Activated CD4-positive, alpha-beta T cell treated with anti-CD3 and anti-CD28 coated beads, Interleukin-2, Interleukin-4, amounts not matched to agents 100 ng/mL and 50 ng/mL, durations not matched to agents 16 hours and 8 hours (primary cell): ENCODE measurements around the gene FDX2.
"Not testable (repeated sequence)": the region's sequence is repeated elsewhere in the genome, so short reads cannot be mapped to it uniquely, and the experiment has no call there.

Experiments
- DNase-seq: peaks from one replicate; pipeline ENCODE4 v3.0.0-alpha.2; 2020; ENCODE audit warnings: low spot score

The FDX2 gene

DNA sequence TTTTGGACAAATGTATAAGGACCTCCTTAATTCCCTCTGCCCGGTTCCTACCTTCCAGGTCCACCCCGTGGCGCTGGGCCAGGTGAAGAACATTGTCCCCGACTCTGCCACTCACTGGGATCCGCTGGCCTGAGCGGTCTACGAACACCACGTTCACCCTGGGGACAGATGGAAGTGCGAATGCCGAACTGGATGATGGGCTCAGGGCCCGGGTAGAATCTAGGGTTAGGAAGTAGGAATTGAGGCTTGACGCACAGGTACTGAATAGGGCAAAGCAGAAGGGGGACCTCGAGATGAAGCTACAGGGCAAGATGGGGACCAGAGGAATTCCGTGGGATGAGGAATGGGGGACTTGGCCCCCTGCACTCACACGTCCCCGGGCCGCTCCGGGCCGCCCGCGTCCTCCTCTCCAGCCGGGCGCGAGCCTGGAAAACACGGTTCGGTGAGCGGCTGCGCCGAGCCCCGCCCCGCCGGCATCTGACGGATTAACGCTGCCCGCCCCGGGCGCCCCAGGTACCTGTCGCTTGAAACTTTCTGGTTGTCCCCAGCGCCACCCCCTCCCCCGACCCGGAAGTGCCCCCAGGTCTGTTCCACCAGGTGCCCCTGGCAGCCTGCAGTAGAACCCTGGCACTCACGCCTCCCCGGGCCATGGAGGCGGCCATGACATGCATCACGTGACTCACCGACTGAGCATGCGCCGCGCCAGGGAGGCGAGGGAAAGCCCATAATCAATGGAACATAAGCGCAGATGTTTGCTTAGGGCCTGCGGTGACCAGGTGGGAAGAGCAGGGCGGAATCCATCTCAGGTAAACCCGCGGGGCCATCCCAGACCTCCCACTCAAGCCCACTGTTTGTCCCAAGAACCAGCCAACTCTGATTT lies at the start of gene FDX2:
FDX2 (minus strand) TSS at position 681 of the 880 bp plus-strand sequence; CDS start at position 662, 19 bp downstream.
- DNase-seq, result peak; percentile 92

DNA sequence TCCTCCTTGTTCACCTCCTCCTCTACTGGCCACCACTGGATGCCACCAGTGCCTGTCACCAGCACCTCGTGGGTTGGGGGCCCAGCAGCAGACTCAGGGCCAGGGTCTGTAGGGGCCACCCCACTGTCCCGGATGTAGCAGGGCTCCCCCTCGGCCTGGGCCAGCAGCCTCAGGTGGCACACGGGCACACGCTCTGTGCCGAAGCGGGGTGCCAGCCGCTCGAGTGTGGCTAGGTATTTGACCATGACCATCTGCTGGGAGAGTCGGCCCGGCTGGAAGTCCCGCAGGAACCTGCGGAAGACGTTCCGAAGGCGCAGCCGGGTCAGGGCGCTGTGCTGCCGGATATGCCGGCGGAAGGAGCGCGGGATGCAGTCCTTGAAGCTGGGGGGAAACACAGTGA lies 49.7 kb upstream of the FDX2 start:
- DNase-seq, result no peak

DNA sequence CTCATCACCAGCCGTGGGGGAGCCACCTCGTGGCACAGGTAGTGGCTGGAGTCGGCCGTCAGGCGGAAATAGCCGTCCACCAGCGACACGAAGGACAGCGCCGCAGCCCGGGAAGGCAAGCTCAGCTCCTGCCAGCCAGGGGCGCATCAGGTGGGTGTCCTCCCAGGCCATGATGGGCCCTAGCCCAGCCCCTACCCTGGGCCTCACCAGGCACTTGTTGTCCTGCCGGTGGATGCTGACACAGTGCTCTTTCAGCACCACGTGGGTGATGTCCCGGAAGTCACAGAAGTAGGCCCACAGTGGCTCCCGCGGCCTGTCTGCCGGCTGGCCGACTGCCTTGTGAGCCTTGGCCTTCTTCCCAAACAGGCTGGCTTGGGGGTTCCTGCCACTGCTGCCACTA lies 48.8 kb upstream of the FDX2 start:
- DNase-seq, result no peak

DNA sequence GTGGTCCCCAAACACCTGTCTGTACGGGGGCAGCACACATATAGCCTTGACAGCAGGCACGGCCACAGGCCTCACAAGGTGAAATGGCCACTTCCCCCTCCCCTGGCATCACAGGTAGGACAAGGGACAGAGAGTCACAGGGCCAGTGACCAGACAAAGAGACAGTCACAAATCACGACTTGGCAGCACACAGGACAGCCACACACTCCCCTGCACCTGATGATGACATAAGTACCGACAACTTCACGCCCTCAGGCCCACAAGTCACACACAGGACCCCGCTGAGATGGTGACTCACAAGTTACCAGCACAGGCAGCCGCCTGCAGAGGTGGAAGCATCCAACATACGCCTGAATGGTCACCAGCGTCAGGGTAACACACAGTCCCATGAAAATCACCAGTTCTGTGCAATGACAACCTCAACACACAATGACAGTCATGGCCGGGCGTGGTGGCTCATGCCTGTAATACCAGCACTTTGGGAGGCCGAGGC lies 48.0 kb upstream of the FDX2 start:
- no peak for DNase-seq

DNA sequence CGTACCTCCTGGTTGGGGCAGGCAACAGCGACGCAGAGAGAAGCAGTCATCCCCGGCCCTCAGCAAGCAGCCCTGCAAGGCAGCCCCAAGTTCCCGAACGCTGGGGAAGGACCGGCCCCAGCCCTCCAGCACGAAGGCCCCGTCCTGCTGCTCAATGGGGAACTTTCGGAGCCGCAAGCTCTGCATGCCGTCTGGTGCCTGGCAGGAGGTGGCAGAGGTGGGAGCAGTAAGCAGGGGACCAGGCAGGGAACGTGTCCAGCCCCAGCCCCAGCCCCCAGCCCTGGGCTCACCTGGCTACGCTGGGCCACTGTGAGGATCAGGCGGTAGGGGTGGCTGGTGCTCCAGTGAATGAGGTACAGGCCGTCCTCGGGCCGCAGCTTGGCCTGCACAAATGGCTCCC lies 46.4 kb upstream of the FDX2 start:
- no peak for DNase-seq

DNA sequence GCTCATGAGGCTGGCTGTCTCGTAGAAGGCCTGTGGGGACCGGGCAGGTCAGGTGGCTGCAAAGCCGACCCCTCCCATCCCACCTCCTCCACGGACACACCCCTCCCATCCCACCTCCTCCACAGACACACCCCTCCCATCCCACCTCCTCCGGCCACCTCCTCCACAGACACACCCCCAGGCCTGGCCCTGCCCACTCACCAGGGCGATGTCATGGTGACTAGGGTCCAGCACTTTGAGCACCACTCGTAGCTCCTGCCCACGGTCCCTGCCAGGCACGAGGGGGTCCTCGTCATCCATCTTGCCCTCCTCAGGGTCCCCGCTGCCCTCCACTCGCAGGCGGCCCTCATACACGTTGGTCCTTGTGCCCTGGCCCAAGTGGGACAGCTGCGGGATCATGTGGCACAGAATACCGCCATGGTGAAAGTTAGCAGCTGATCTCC lies 45.8 kb upstream of the FDX2 start:
- no peak for DNase-seq

DNA sequence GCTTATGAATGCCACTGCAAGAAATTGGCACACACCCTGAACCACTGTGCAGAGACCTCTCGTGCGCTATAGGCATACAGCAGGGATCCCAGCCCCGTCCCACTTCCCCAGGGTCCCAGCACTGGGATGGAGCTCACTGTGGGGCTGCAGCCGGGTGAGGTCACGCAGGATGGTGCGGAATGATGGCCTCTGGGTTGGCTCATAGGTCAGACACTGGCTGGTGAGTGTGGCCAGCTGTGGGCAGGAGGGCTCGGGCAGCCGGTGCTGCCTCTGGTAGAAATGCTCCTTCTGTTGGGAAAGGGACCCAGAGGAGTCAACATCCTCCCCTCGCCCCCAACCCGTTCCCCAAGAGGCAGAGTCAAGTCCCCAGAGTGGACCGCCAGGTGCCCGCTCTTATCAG lies 40.6 kb upstream of the FDX2 start:
- DNase-seq, result no peak

DNA sequence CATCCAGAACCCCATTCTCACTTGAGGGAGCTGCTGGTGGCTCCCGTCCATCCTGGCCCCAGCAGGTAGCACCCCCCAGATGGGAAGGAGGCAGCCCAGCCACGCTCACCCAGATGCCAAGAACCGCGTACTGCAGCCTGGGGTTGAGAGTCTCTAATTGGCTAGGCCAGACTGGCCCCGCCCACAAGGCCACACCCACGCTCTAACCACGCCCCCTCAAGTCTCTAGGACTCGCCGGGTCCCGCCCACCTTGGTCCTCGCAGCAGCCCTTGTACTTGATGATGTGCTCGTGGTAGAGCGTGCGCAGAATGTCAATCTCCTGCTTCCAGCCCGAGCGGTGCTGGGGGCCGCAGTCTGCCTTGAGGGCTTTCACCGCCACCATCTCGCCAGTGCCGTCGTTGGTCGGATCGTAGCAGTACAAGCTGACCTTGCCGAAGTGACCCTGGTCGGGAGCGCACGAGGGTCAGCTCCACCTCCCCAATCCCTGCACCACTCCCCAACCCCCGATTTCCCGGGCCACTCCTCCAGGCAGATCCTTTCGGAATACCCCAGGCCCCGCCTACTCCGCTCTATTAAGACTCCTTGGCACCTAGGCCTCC lies 38.1 kb upstream of the FDX2 start:
- DNase-seq, result no peak

DNA sequence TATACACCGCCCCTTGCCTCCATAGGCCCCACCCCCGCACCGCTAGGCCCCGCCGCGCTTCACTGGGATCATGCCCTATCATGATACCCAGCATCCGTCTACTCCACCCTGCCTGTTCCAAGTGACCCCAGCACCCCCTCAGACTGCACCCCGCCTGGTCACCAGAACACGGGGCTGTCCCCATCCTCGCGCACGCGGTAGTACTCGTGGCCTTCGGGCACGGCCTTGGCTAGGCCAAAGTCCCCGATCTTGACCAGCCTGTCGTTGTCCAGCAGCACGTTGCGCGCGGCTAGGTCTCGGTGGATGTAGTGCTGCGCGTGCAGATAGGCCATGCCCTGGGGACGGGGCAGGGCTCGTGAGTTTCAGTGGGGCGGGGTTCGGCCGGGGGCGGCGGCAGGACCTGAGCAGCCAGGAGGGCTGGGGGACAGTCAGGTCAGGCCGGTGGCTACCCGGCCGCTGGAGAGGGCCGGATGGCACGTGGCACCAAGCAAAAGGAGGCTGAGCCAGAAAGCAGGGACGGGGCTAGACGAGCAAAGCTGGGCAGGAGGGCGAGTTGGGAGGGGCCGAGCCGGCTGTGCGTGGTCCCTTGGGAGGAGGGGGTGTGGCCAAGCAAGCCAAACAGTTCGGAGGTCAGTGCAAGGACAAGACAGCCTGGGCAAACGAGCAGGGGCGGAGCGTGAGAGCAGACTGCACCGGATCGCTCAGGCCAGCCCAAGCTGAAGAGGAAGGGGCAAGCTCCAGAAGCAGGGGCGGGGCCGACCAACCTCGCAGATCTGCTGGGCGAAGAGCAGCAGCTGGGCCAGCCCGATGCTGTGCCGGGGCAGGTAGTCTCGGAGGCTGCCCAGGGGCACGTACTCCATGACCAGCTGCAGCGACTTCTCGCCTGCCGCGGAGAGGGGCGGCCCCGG lies 37.2 kb upstream of the FDX2 start:
- no peak for DNase-seq

DNA sequence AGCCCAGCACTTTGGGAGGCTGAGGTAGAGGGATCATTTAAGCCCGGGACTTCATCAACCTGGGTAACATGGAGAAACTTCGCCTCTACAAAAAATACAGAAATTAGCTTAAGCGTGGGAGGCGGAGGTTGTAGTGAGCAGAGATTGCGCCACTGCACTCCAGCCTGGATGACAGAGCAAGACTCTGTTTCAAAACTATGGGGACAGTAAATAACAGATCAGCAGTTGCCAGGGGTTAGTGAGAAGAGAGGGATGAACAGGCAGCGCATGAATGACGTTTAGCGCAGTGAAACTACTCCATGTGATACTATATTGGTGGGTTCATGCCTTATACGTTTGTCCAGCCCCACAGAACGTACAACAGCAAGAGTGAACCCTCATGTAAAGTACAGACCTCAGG lies 30.7 kb upstream of the FDX2 start:
- DNase-seq, result no peak

DNA sequence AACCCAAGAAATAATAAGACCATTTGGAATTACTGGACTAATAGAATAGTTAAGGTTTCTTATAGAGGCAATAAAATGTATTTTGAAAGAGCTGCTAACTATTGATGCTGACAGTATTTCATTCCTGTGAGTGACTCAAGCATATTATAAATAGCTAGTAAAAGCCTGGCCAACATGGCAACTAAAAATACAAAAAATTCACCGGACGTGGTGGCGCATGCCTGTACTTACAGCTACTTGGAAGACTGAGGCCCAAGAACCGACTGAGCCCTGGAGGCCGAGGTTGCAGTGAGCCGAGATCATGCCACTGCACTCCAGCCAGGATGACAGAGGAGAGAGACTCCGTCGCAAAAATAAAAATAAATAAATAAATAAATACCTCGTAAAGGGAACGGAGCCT lies 29.0 kb upstream of the FDX2 start:
- no peak for DNase-seq

DNA sequence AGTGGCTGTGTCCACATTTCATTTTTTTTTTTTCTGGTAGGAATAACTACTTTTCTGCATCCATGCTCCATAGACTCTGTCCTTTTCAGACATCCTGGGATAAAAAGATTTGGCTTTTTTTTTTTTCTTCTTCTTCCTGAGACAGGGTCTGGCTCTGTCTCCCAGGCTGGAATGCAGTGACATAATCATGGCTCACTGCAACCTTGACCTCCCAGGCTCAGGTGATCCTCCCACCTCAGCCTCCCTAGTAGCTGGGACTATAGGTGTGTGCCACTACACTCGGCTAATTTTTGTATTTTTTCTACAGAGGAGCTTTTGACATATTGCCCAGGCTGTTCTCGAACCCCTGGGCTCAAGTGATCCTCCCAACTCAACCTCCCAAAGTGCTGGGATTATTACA lies 27.7 kb upstream of the FDX2 start:
- DNase-seq, result no peak

DNA sequence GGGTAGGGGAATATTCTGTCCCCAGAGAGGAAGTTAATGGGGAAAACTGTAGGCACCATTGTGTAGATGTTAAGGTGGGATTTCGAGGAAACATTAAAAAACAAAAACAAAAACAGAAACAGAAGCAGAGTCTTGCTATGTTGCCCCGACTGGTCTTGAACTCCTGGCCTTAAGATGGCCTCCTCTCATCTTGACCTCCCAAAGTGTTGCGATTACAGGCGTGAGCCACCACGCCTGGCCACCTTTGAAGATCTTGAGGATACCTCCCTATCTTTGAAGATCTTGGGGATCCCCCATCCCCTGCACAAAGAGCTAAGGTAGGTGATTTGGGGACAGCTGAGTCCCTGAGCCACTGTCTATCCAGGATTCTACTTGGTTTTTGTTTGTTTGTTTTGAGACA lies 24.2 kb upstream of the FDX2 start:
- DNase-seq, result no peak

DNA sequence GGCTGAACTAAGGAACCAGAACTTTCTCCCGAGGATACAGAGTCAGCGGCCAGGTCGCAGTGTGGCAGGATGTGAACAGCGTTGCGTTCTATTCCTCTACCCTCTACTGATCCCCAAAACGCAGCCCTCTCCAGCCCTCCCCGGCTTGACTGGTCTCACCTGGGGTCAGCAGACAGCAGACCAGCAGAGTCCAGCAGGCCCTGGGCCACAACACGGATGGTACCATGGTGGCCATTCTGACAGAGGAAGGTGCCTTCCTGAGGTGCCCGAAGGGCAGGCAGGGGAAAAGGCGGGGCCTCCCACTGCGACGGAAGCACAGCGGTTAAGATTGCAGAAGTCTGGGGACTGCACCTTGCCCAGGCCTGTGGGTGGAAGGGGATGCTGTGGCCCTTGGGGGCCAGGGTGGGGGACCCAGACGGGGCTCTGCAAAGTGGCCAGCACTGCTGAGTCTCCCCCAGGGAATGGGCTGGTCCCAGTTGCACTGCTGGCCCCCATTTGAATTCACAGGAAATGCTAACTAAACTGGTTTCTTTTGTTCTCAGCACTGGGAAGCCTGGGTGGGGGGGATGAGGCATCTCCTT lies 23.7 kb upstream of the FDX2 start, which contains the start of gene ICAM3:
ICAM3 (minus strand) TSS at position 245 of the 581 bp plus-strand sequence; CDS start at position 235, 10 bp downstream.
- peak; percentile 79 for DNase-seq

DNA sequence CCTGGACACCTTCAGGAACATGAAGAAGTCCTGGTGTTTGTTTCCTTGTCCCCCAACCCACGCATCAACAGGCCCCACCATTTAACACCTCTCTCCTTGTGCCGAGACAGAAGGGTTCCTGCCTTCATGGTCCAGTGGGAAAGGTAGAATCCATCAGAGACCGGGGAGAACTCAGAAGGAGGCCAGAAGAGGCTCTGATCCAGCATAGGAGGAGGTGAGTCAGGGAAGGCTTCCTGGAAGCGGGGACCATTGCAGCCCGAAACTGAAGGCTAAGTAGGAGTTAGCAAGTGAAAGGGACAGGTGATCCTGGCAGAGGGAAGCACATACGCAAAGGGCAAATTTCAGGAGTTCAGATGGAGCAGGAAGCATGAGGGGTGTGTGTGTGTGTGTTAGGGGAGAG lies 23.1 kb upstream of the FDX2 start:
- DNase-seq, result no peak

DNA sequence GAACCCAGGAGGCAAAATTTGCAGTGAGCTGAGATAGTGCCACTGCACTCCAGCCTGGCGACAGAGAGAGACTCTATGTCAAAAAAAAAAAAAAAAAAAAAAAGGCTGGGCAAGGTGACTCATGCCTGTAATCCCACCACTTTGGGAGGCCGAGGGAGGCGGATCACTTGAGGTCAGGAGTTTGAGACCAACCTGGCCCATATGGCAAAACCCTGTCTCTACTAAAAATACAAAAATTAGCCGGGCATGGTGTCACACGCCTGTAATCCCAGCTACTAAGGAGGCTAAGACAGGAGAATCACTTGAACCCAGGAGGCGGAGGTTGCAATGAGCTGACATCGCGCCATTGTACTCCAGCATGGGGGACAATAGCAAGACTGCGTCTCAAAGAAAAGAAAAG lies 20.9 kb upstream of the FDX2 start:
- not testable (repeated sequence) for DNase-seq

DNA sequence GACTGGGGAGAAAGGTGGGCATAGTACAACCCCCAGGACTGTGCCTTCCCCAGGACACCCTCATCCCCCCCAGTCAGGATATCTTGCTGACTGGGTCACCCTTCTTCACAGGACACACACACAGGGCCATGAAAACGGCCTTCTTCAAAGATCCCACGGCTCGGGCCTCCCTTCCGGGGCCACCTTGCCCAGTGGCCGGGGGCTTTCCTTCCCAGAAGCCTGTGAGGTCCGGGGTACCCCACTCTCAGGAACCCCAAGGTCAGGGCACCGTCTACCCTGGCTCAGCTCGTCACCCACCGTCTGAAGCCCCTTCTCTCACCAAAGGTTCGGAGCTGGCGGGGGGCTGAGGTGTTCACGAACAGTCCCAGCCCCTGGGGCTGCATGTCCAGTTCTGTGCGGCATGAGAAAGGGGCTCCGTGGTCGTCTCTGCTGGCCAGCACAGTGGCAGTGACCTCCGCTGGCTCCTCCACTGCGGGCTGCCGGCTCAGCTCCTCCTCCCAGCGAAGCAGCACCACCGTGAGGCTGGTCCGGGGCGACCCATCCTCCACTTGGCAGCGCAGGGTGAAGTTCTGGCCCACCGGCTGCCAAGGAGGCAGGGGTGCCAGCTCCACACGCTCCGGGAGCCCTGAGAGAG lies 19.7 kb upstream of the FDX2 start:
- no peak for DNase-seq

DNA sequence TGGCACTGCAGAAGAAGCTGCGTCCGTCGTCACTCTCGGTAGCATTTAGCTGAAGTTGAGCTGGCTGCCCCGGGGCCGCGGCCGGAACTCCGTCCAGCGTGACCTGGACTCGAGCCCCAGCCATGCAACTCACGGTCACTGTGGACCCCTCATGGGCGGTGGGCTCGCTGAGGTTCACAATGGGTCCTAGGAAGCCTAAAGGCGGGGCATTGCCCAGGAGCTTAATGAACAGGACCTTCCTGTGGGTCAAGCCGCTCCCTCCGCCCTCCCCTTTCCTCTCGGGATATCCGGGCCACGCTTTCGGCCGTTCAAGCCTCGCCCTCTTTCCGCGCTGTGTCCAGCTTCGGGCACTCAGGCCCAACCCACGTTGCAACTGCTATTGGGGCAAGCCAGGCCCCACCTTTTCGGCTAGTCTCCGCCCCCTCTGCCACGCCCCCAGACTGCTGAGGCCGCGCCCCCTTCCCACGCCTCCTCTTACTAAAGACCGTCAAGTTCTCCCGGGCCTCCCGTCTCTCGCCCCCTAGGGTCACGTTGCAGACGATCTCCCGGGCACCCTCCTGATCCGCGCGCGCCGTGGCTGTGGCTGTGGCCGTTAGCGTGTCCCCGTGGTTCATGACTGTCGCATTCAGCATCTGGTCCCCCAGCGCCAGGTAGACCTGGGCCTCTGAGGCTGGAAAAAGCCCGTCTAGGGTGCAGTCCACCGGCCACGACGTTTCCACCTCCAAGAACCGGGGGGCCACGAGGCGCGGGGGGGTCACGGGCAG lies 19.0 kb upstream of the FDX2 start:
- DNase-seq, result peak; percentile 33

DNA sequence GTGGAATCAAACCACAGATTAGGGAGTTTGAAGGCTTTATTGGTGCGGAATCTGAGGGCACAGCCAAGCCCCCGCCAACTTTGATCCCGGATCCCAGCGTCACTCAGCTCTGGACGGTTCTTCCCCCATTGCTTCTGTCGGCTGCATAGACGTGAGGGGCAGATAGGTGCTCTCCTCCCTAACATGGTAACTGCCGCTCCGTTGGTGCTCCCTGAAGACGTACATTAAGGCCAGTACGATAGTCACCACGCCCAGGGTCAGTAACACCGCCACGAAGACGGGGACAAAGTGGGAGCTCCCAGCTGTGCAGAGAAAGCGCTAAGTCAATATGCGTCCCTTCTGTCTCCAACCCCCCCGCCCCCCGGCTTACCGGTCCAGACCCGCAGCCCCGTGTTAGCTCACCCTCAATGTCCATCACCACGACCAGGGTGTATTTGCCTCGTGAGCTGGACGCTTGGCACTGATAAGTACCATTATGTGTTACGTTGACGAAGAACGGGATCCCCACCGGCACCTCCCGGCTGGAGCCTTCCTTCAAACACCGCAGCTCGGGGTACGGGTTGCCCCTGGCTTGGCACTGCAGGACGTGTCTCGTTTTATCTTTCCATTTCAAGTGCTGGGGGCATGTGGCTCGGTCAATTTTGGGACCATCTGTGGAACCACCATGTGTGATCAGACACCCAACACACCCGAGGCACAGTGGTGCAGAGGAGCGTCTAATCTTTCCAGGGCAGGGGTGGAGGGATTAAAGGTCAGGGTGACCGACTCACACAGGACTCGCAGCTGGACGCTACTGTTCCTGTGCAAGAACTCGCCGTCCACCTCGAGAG lies 18.2 kb upstream of the FDX2 start:
- no peak for DNase-seq
